RWPE2 (cell line): ENCODE measurements around the gene MAP3K5.

Source experiments
- ATAC-seq: fragments of 200-7000 bp; cut with Tn5 transposase; 3 replicates; pipeline ENCODE4 v1.9.1; 2021; ENCODE audit warnings: low read depth
- DNase-seq: peaks from one replicate; pipeline ENCODE4 v3.0.0-alpha.2; 2020; ENCODE audit warnings: low spot score
- H3K27ac ChIP-seq: fragments of 450-650 bp; 2 replicates; pipeline ENCODE4 v1.5.1; 2017; ENCODE audit warnings: mild to moderate bottlenecking; ENCODE audit not compliant: poor library complexity, severe bottlenecking
- H3K27me3 ChIP-seq: fragments of 250-450 bp; sonication (Bioruptor Pico); 2 replicates; pipeline ENCODE4 v1.5.1; 2021; ENCODE audit warnings: mild to moderate bottlenecking, moderate library complexity; ENCODE audit not compliant: insufficient read depth, poor library complexity, severe bottlenecking
- H3K36me3 ChIP-seq: fragments of 250-450 bp; sonication (Bioruptor Pico); 2 replicates; pipeline ENCODE4 v1.5.1; 2020; ENCODE audit warnings: low read depth, mild to moderate bottlenecking, moderate library complexity
- H3K4me1 ChIP-seq: fragments of 250-450 bp; sonication (Bioruptor Pico); 2 replicates; pipeline ENCODE4 v1.5.1; 2021; ENCODE audit warnings: mild to moderate bottlenecking, moderate library complexity; ENCODE audit not compliant: insufficient read depth, poor library complexity, severe bottlenecking
- H3K4me3 ChIP-seq: fragments of 250-450 bp; sonication (Bioruptor Pico); 2 replicates; pipeline ENCODE4 v1.5.1; 2021; ENCODE audit warnings: mild to moderate bottlenecking, moderate library complexity; ENCODE audit not compliant: severe bottlenecking
- H3K9me3 ChIP-seq: fragments of 250-450 bp; sonication (Bioruptor Pico); 2 replicates; pipeline ENCODE4 v1.5.1; 2021; ENCODE audit warnings: mild to moderate bottlenecking, moderate library complexity; ENCODE audit not compliant: severe bottlenecking
- CTCF ChIP-seq: fragments of 450-650 bp; IDR thresholded peaks from one replicate; pipeline ENCODE4 v1.5.1; 2017; ENCODE audit warnings: mild to moderate bottlenecking, moderate library complexity; ENCODE audit not compliant: poor library complexity, severe bottlenecking

Gene MAP3K5

GRCh38 chr6:136520517-136520916, 271.8 kb downstream of the MAP3K5 start:
- Histone ChIP-seq H3K27ac (no peak overlapping the region), H3K4me3 (no peak overlapping the region), H3K36me3 (no peaks in the 10 kb centered on the region), H3K27me3 (no peaks in the 10 kb centered on the region), H3K4me1 (peaks cover 22% of the 10 kb centered on the region), H3K9me3 (no peaks in the 10 kb centered on the region)
- TF ChIP-seq CTCF, result no peak
- no peak for DNase-seq
- ATAC-seq, result peak; percentile 64

- no peak for ATAC-seq
- Histone ChIP-seq H3K4me3 (no peak overlapping the region), H3K9me3 (no peaks in the 10 kb centered on the region), H3K36me3 (no peaks in the 10 kb centered on the region), H3K27ac (peak overlapping the region; percentile 9), H3K4me1 (peaks cover 22% of the 10 kb centered on the region), H3K27me3 (no peaks in the 10 kb centered on the region)
- no peak for TF ChIP-seq CTCF
- no peak for DNase-seq
Observed at GRCh38 chr6:136517582-136517981, 274.7 kb downstream of the MAP3K5 start.

- peak; percentile 97 for ATAC-seq
- Histone ChIP-seq H3K4me3 (no peak overlapping the region), H3K4me1 (peaks cover 22% of the 10 kb centered on the region), H3K36me3 (no peaks in the 10 kb centered on the region), H3K27me3 (no peaks in the 10 kb centered on the region), H3K9me3 (no peaks in the 10 kb centered on the region), H3K27ac (peak overlapping the region; percentile 9)
- DNase-seq, result no peak
- no peak for TF ChIP-seq CTCF
Observed at GRCh38 chr6:136517002-136517401, 275.3 kb downstream of the MAP3K5 start.

- no peak for TF ChIP-seq CTCF
- Histone ChIP-seq H3K27ac (no peak overlapping the region), H3K36me3 (no peaks in the 10 kb centered on the region), H3K4me1 (peaks cover 9% of the 10 kb centered on the region), H3K9me3 (no peaks in the 10 kb centered on the region), H3K4me3 (no peak overlapping the region), H3K27me3 (no peaks in the 10 kb centered on the region)
- no peak for ATAC-seq
- no peak for DNase-seq
Observed at GRCh38 chr6:136514591-136514990, 277.7 kb downstream of the MAP3K5 start.

- Histone ChIP-seq H3K27me3 (no peaks in the 10 kb centered on the region), H3K9me3 (no peaks in the 10 kb centered on the region), H3K4me1 (peaks cover 7% of the 10 kb centered on the region), H3K4me3 (no peak overlapping the region), H3K27ac (no peak overlapping the region), H3K36me3 (no peaks in the 10 kb centered on the region)
- no peak for TF ChIP-seq CTCF
- DNase-seq (no peak), ATAC-seq (no peak)
Observed at GRCh38 chr6:136511926-136512325, 280.4 kb downstream of the MAP3K5 start.
